Calu3 (cell line): ENCODE measurements around the gene ATP8A1. TPM values are rescaled to one million over a fixed set of nuclear protein-coding genes. Genes with fewer than 3 reads are reported as not detected.
A peak's percentile ranks its signal among the peaks of the same experiment; 100 is the strongest.

Experiments
- BruUV-seq: library from RNA; stranded (reverse); fragments of 400-500 nt; replicated peaks from 2 replicates; lab custom pipeline; 2021; lab: Mats Ljungman, UMichigan
- CTCF ChIA-PET: fragments of 300-600 bp; sonication (Branson Sonifier 250); formaldehyde crosslinking; loops from one replicate; lab custom pipeline; 2022; ENCODE audit warnings: antibody characterized with exemption; lab: Charles Lee
- DNase-seq: peaks from one replicate; pipeline ENCODE4 v3.0.0; 2022
- H3K27ac Mint-ChIP-seq: one replicate; pipeline ENCODE4 v1.8.0; 2022; ENCODE audit warnings: mixed read lengths; ENCODE audit not compliant: unreplicated experiment
- H3K27me3 Mint-ChIP-seq: one replicate; pipeline ENCODE4 v1.8.0; 2022; ENCODE audit warnings: mixed read lengths; ENCODE audit not compliant: unreplicated experiment
- H3K36me3 Mint-ChIP-seq: one replicate; pipeline ENCODE4 v1.8.0; 2022; ENCODE audit warnings: mild to moderate bottlenecking, moderate library complexity, mixed read lengths; ENCODE audit not compliant: insufficient read depth, unreplicated experiment
- H3K4me1 Mint-ChIP-seq: one replicate; pipeline ENCODE4 v1.8.0; 2022; ENCODE audit warnings: mild to moderate bottlenecking, low read depth, mixed read lengths; ENCODE audit not compliant: unreplicated experiment
- H3K4me3 Mint-ChIP-seq: one replicate; pipeline ENCODE4 v1.8.0; 2022; ENCODE audit warnings: mild to moderate bottlenecking, low read depth, moderate library complexity, mixed read lengths; ENCODE audit not compliant: unreplicated experiment
- H3K9me3 Mint-ChIP-seq: one replicate; pipeline ENCODE4 v1.8.0; 2022; ENCODE audit warnings: low read depth, mixed read lengths; ENCODE audit not compliant: unreplicated experiment
- CTCF ChIP-seq: fragments of 200-600 bp; IDR thresholded peaks from one replicate; pipeline ENCODE4 v1.8.0; 2022; ENCODE audit warnings: antibody characterized with exemption; ENCODE audit not compliant: unreplicated experiment
- intact Hi-C: fragments of 100-400 bp; cut with micrococcal nuclease; formaldehyde crosslinking; loops from one replicate; pipeline ENCODE4 v1.10.0; 2022; ENCODE audit not compliant: unreplicated experiment
- total RNA-seq: library from RNA; stranded (reverse); gene quantifications from 2 replicates; pipeline ENCODE4 v1.2.3, GENCODE V29; 2022

Gene ATP8A1
- total RNA-seq, 1 experiment from 2014 or later, result 0.76 TPM

DNA sequence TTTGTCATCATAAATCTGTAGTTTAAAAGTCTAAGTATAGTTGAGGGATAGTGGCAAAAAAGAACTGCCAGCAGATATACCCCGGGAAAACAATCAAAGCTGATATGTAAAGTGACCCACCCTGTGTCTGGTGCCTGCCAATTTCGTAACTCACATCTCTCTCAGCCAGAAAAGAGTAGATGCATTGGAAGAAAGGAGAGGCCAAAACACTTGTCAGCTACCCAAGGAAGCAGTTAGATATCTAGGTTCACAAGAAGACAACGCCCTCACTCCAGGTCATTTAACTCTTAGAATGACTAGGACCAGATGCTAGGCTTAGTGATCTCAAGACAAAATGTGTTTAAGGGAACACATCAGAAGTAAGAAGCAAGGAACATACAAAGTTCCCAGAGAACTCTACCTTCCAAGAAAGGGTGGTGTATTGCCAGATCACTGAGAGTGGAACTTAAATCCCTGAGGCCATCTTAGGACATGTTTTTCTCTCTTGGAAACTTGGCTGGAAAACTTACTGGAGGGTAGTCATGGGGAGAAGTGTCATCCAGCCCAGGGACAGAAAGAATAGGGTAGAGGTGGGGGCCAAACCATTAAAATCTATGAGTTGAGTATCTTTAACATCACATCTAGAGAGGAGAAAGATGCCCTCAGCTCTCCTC lies 133.7 kb downstream of the ATP8A1 start:
- intact Hi-C loops, result no loop called here

DNA sequence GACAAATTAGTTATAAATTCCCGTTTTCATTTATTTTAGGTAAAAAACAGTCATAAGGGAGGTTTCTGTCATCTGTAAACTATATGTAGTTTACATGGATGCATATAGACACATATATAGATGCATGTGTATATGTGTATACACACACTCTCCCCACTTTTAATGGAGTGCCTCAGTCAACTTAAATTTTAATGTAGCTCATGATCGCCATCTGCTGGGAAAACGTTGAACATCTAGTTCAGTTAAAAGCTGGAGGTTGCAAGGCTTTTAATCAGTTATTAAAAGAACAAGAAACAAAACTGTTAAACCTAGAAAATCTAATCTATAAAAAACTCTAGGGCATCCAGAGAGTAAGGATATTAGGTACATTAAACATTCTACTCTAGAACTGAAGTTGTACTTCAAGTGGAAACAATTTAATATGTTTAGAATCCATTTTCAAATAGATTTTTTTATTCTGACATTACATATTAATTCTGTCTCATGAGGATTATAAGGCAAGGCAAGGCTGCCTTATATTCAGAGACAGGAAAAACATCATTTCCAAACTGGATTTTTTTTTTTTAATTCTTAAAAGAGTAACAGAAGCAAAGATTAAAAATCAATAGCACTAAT lies 137.0 kb downstream of the ATP8A1 start:
- Mint-ChIP-seq H3K4me1 (no peaks in the 10 kb centered on the region), H3K4me3 (no peak overlapping the region), H3K9me3 (no peaks in the 10 kb centered on the region), H3K36me3 (no peaks in the 10 kb centered on the region), H3K27ac (no peak overlapping the region), H3K27me3 (peaks cover 10% of the 10 kb centered on the region)
- no TSS peak for BruUV-seq
- DNase-seq, result peak; percentile 57
- TF ChIP-seq CTCF, result peak; percentile 25
- intact Hi-C loops, result loop anchor here (1.0 kb wide), 2 partner anchors 149 to 238 kb away; no protein-coding TSS in a partner anchor
- CTCF ChIA-PET, result interaction anchor here (0.7 to 2.3 kb wide), 4 partner anchors 149 to 274 kb away, joined by 3 to 26 read pairs (median 4); no protein-coding TSS in a partner anchor

More for the DNA sequence above, 133.7 kb downstream of the ATP8A1 start:
- Mint-ChIP-seq H3K27me3 (peaks cover 10% of the 10 kb centered on the region), H3K36me3 (no peaks in the 10 kb centered on the region), H3K9me3 (no peaks in the 10 kb centered on the region), H3K4me1 (no peaks in the 10 kb centered on the region), H3K4me3 (no peak overlapping the region), H3K27ac (no peak overlapping the region)
- no peak for DNase-seq
- CTCF ChIA-PET, result no interaction called here
- TF ChIP-seq CTCF, result no peak
- BruUV-seq, result no TSS peak

DNA sequence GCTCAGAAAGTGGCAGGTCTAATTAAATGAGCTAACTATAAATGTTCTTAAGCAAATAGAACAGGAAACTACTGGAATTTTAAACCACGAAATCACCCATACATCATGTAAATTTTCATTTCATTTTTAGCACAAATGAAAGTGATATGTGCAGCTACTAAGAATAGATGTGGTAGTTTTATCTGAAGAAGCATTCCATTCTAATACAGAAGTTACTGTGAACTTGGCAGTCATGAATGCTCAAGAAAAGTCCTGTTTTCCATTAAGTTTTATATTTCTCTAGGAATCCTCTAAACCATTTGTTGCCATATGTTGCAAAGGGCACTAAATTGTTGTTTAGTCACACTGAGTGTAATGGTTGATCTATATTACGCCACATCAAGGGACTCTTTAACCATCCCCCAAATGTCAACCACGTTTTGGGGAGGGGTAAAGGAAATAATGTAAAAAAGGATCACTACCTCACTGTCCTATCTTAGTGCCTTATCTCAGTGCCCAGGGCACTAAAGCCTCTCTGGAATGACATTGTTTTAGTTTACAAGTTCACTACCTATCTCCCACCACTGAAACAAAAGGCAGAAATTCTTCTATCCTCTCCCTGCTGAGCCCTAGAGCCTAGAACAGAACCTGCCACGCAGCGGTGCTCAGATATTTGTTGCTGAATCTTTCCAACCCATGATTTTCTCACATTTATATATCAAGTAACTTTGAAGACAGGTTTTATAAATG lies 141.6 kb downstream of the ATP8A1 start:
- Mint-ChIP-seq H3K4me3 (no peak overlapping the region), H3K27me3 (no peaks in the 10 kb centered on the region), H3K36me3 (no peaks in the 10 kb centered on the region), H3K27ac (no peak overlapping the region), H3K9me3 (no peaks in the 10 kb centered on the region), H3K4me1 (no peaks in the 10 kb centered on the region)
- intact Hi-C loops, result no loop called here
- TF ChIP-seq CTCF, result no peak
- BruUV-seq, result no TSS peak
- no peak for DNase-seq
- CTCF ChIA-PET, result no interaction called here

DNA sequence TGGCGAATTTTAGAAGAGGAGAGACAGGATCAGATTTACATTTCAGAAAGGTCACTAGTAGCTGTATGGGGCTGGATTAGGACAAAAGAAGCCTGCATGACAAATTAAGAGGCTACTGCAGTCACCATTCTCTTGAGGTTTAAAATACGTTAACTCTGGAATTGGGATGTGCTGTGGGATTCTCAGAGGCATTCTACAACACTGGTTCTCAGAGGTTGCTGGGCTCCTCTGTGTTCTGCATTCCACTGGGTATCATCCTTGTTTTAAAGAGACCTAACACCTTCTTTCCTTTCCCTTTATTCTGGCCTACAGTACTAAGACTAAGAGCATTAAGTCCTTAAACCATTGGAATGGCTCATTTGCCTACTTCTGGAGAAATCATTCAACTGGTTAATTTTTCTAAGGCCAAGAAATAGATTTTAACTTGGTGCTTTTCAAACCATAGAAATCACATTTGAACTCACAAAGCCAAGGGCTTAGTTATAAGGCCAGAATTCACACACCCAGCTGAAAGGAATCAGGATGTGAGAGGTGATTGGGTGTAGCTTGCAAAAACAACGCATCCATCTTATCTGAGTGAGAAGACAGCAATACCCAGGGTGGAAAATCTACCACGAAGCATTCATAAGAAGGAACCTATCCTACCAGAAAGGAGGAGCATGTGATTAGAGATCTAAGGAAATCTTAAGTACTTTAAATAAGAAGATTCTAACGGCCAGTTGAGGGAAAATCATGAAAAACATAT lies 143.0 kb downstream of the ATP8A1 start:
- DNase-seq, result no peak
- Mint-ChIP-seq H3K4me1 (no peaks in the 10 kb centered on the region), H3K27me3 (no peaks in the 10 kb centered on the region), H3K4me3 (no peak overlapping the region), H3K27ac (no peak overlapping the region), H3K36me3 (no peaks in the 10 kb centered on the region), H3K9me3 (no peaks in the 10 kb centered on the region)
- intact Hi-C loops, result no loop called here
- no TSS peak for BruUV-seq
- TF ChIP-seq CTCF, result no peak
- CTCF ChIA-PET, result no interaction called here
